Stimulated activated CD4-positive, alpha-beta T cell treated with anti-CD3 and anti-CD28 coated beads, Interleukin-4, amount 100 ng/mL, for 24 hours (primary cell): ENCODE data around the gene TRAP1.

Experiments used
- DNase-seq: peaks from one replicate; pipeline ENCODE4 v3.0.0-alpha.2; 2020

TRAP1 gene

DNA sequence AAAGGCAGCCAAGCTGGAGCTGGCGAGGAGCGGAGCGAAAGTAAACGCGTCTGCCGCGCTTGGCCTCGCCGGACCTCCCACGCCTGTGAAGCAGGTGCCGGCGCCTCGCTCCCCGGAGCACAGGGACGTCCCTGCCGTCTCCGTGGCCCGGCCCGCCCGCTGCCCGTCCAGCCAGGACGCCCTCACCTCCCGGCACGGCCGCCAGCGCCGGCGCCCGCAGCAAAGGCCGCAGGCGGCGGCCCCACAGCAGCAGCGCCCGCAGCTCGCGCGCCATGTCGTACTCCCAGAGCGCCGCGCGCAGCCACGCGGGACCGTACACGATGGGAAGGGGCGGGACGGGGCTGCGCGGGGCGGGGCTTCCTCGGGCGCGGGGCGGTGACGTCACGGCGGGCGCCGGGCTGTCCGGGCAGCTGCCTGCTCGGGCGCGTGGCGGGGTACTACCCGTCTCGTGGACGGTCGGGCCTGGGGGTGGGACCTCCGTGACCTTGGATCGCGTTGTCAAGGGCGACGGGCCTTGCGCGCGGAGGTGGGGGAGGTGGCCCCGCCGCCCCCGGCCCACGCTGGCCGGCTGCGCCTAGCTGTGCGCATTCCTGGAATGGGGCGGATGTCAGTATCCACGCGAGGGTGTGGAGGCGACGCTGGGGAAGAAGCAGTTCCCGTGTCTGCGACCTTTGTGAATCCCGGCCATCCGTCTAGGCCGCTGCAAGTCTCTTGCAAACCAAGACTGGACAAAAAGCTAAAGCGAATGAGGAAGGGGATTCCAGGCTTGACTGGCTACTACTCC is at the start of gene TRAP1:
TSS of gene TRAP1 (minus strand) at position 290 of the 784 bp plus-strand sequence. CDS start at position 274, 16 bp downstream.
- peak; percentile 90 for DNase-seq

DNA sequence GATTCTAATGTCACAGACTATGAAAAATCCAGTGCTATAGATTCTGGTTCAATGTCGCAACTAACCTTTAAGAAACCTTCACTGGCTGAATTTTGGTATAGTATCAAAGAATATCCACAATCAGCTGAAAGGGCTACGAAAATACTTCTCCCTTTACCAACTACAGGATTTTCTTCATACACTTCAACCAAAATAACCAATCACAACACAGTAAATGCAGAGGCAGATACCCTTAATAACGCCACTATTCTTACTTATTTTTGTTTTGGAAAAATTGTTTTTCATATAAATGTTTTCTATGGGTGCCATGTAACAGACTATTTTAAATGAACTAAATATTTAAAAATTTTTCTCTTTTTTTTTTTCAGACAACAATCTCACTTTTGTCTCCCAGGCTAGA is 48.9 kb upstream of the TRAP1 start:
- no peak for DNase-seq

DNA sequence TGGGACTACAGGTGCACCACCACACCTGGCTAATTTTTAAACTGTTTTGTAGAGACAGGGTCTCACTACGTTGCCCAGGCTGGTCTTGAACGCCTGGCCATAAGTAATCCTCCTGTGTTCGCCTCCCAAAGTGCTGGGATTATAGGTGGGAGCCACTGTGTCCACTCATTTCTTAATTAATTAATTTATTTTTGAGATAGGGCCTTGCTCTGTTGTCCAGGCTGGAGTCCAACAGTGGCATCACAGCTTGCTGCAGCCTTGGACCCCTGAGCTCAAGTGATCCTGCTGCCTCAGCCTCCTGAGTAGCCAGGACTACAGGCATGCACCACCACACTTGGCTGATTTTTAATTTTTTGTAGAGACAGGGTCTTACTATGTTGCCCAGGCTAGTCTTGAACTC is 47.1 kb upstream of the TRAP1 start:
- DNase-seq: no peak

DNA sequence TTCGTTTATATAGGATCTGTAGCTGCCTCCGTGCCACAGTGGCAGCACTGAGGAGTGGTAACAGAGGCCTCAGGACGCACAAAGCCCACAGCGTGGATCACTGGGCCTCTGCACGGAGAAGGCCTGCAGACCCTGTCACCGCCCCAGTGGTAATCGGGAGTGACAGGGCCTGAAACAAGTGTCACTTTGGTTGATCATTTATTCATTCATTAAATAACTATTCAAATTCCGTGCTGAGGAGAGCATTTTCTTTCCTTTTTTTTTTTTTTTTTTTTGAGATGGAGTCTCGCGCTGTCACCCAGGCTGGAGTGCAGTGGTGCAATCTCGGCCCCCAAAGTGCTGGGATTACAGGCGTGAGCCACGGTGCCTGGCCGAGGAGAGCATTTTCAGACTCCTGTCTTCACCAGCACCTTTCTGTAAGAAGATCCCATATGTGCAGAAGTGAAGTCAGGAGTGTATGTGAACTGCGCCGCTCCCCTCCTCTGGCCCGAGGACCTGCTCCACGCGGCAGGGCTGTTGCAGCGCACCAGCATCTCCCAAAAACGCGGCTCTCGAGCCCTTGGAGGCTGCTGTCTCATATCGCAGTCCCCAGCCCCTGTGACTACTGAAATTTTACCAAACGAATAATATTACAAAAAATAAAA is 44.9 kb upstream of the TRAP1 start:
- no peak for DNase-seq

DNA sequence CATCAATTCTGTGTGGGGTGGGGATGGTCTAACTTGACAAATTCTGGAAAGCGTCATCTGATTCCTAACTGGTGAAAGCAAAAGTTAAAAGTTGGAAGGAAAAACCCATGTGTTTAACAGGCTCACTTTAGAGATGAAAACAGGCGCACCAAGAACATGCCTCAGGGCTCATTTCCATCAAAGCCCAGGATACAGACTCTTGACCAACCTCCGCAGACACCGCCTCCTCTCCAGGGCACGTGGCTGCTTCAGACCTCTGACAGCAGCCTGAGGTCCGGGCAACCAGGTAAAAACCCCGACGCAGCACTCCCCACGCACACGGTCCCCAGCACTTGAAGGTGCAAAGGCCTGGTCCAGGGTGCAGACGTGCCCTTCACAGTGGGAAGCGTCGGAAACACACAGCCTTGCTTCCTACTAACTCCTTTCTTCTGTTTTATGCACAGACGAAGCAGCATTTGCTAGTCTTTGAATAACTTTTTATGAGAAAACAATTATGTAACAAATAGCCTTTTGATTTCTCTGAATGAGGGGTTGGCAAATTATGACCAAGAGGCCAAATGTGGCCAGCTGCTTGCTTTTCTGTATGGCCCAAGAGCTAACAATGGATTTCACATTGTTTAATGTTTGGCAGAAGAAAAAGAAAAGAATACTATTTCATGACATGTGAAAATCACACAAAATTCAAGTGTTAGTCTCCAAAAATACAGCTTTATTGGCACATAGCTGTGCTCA is 44.2 kb upstream of the TRAP1 start:
- no peak for DNase-seq

DNA sequence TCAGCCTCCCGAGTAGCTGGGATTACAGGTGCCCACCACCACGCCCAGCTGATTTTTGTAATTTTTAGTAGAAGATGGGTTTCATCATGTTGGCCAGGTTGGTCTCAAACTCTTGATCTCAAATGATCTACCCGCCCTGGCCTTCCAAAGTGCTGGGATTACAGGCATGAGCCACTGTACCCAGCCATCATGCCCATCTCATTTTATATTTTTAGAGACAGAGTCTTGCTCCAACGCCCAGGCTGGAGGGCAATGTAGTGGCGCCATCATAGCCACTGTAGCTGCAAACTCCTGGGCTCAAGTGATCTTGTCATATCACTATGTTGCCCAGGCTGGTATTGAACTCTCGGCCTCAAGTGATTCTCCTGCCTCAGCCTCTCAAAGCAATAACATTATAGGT is 43.2 kb upstream of the TRAP1 start:
- no peak for DNase-seq

DNA sequence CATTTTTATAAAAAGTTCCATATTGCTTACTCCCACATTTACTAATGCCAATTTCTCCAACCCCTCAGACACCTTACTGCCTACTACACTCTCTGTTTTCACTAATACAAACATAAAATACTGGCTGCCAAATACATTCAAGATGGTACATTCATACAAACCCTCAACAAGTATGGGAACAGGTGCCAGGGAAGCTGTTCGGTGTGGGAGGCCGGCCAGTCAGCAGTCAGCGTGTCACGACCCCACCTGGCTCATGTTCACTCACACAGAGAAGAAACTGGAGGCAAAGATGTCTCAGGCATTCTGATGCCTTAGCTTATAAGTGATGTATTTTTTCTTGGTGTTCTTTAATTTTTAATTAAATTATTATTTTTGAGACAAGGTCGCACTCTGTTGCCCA is 42.4 kb upstream of the TRAP1 start:
- DNase-seq: no peak

DNA sequence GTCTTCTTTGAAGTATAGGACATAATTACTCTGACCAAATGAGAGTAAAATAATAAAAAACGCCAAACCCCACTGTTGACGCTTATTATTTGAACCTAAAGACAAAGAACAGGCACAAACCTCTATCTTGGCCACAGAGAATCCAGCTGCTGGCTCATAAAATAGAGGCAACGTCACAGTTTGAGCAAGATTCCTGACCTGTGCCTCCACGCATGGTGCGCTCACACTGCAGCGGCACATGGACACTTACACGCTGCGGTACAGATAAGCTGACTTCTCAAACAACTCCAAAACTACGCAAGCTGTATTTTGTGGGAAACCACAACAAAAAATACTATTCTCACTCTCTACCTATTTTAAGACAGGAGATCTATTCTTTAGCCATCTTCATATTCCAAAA is 38.8 kb upstream of the TRAP1 start:
- no peak for DNase-seq

DNA sequence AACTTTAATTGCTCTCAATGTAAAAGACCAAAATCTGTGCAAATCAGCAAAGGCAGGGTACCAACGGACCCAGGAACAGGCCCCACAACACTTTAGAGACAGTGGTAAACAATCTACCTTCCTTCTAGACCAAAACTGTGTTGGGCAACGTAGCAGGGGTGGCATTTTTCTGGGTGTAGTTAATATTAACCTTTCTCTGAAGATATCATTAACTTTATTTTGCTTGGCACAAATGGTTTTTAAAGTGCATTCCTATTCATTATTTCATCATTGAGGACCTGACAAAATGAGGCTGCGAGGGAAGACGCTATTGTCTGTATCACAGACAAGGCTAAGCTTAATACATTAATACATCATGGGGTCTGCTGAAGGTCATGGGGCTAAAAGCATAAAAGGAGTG is 37.9 kb upstream of the TRAP1 start:
- no peak for DNase-seq

DNA sequence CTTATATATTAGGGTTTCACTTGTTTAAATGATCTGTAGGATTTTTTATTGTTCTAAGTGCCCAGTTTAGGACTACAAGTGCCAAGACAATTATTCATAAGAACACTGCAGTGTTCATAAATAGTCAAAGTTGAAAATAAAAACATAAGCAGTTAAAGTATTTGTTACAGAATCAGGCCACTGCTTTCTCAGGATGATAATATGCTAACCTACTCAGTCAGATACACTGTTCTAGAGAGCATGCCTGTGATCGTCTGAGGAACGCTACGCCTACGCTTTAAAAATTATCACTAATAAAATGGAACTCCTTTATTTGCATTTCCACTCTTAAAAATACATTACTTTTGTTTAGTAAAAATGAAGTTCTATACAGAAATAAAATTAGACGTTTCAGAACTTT is 37.4 kb upstream of the TRAP1 start:
- no peak for DNase-seq

DNA sequence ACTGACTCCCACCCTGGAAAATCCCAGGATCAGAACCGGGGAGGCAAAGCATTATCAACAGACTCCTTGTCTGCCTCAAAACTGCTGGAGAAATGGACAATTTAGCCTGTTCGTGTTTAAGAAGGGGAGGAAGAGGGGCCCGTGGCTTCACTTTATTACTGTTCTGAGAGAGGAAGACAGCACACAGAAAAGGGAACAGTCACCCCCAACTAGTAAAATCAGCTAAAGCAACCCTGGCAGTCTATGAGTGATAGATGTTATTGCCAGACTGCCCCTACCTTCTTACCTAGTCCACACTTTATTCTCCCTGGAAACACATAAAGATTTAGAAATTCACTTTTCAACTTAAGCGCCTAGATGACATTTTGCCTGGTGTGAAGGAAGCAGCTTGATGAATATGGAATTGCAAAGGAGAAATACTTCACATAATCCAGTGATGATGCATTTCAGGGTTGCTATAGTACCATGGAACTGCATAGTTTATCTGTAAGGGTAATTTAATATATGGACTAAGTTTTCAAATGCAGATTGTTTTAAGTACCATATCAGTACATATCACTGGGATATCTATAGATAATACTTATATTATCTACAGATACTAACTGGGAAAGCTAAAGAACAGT is 36.9 kb upstream of the TRAP1 start:
- no peak for DNase-seq

DNA sequence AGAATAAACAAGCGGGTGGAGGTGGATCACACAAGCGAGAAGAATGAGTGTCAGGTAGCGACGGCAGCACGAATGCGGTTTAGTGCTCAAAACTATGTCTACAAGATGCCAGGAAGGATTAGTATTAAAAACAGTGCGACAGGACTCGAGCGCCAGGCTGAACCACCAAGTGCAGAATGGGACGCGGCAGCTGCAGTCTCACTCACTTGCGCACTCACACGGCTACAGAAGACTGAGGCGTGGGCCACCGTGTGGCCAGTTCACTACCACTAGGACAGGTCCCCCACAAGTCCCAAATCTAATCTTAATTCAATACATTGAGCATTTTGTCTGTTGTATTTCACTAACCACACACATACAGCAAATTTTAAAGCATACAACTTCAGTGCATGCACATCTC is 35.7 kb upstream of the TRAP1 start:
- DNase-seq: no peak

DNA sequence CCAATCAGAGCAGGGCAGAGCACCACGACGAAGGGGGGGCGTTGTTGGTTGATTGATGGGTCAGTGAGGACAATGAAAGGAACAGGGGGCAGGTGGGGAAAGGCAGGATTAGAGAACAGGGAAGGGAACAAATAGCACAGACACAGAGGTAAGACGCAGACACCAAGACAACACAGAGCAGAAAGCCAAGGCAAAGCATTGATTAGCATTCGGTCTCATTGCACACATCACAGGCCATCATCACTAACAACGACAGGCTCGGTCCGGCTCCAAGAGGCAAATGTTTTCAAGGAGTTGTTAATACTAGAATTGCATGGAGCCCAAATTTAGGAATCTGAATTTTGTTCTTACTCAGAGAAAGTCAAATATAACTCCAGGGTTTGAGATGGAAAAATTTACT is 34.6 kb upstream of the TRAP1 start:
- DNase-seq: no peak

DNA sequence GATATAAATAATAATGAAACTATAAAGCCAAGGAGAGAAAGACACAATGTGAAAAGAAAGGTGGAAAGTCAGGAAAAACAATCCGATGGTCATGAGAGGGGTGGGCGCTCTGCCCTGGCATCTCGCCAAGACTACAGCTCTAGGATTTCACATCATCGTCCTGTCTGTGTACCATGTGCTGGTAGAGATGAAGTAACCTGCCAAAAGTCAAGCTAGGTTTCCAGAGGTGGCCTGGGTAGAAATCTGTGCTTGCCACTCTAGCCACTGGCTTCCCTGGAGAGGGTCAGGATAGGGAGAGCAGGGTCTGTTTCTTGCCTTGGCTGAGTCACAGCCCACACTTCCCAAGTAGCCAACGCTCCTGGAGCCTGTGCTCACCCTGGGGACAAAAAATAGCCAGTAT is 31.0 kb upstream of the TRAP1 start:
- DNase-seq: no peak

DNA sequence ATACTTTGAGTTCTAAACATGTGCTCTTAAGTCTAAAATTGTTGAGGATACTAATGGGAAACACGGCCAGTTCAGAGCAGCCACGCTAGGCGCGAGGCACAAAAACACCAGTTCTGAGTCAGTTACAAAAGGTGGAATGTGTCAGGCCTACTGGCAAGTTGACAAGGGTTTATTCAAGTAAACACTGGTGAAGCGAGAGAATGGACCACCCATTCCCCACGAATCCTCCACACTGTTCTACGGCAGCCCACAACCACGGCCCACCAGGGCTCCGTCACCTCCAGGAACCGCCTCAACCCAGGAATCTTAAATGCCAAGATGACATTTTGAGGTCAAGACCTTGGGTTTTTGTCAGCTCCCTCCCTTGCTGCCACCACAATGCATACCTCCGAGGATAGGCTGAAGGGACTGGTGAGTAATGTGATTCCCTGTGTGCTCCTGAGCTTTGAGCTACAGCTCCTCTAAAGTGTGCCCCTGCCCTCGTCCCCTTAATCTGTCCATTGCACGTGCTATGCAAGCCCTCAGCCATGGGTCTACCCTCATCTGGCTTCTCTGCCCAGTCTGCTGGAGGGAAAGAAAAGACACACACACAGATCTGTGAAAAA is 28.5 kb upstream of the TRAP1 start:
- no peak for DNase-seq

DNA sequence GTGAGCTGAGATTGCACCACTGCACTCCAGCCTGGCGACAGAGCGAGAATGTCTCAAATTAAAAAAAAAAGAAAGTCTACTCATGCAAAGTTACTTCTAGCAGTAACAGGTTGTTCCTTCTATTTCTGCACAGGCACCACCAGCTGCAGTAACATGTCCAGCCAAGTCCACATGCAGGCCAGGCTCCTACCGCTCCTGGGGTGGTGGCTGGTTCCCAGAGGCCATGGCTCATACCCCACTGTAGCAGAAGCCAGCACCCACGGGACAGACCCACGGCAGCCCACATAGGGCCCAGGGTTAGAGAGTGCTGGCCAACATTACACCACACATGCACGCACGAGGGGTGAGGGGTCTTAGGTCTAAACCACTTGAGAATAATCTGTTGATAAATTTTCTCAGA is 26.7 kb upstream of the TRAP1 start:
- DNase-seq: no peak

DNA sequence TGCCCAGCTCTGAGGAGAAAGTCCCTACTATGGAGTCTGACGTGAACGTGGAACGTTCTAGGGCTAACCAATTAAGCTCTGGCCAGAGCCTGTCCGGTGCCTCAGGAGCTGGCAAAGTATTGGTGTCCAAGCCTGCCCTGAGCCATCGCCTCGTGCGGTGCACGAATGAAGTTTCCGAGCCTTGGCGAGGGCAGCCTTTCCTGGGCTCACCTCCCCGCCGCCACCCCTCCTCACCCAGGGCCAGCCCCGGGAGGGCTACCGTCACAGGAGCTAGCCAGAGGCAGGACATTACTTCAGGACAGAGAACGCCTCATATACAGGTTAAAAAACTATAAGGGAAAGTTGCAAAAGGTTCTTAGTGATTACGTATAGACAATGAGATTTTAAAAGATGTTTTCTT is 23.6 kb upstream of the TRAP1 start:
- DNase-seq: no peak

DNA sequence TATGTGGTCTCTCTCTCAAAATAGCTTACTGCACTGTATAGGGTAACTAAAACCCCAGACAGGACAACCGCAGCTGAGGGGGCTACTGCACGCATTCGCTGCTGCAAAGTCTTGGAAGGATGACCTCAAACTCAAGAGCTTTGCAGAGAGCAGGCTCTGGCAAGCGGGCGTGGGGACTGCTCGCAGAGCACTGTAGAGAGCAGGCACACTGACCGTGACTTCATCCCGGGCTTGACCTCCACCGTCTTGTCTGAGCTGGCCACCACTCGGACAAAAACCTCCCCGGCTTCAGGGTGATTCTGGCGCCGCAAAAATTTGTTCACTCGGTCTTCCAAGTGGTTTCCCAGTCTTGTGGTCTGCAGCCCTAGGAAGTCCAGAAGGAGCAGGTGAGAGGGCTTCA is 22.9 kb upstream of the TRAP1 start:
- no peak for DNase-seq

DNA sequence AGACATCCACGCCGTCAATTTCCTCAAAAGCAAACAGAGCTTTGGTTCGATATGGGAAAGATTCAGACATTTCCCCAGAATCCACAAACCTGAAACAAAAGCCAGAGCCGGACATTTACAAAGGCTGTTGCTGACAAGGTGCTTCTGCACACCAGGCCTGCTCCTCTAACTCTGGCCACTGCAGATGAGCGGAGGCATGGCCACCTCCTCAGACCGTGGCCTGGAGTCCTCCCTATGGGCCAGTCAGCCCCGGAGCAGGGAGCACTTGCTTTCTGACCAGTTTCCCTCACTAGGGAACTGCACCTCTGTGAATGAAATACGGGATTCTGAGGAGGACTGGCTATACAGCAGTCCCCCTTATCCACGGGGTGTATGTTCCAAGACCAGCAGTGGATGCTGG is 22.3 kb upstream of the TRAP1 start:
- DNase-seq: no peak

DNA sequence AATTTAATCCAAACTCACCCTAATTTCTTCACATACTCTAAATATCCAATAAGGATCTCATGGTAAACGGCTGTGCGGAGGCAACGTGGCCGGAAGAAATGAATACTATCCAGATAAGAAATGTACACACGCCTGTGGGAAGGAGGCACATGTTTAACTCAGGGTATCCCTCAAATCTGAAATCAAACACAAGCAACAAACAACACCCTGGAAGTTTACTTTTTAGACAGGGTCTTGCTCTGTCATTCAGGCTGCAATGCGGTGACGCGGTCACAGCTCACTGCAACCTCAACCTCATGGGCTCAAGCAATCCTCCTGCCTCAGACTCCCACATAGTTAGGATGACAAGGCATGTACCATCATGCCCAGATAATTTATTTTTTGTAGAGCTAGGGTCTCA is 21.2 kb upstream of the TRAP1 start:
- DNase-seq: no peak

DNA sequence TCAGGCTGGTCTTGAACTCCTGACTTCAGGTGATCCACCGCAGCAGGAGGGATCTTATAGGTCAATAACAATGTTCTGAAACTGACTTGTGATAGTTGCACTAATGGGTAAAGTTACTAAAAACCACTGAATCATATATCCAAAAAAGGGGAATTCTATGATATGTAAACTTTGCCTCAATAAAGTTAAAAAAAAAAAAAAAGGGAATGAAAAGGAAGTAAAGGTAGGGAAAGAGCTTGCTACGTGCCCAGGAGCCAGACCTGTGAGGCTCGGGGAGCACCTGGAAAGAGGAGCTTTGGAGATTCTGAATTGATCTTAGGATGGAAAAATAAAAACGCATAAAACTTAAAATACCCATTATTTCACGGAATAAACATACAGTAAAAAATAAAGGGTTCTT is 20.8 kb upstream of the TRAP1 start:
- DNase-seq: no peak

DNA sequence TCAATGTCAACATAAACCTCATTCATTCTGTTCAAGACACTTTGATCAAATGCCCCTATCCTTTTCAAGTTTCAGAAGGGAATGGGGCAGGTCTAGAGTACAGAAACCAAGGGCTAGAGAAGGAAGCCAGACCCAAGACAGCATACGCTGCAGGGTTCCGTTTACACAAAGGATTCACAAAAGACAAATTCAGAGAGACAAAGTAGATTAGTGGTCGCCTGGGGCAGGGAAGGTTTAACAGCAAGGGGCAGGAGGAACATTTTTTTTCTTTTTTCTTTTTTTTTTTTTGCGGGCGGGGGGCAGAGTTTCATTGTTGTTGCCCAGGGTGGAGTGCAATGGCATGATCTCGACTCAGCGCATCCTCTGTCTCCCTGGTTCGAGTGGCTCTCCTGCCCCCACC is 19.9 kb upstream of the TRAP1 start:
- DNase-seq: no peak

DNA sequence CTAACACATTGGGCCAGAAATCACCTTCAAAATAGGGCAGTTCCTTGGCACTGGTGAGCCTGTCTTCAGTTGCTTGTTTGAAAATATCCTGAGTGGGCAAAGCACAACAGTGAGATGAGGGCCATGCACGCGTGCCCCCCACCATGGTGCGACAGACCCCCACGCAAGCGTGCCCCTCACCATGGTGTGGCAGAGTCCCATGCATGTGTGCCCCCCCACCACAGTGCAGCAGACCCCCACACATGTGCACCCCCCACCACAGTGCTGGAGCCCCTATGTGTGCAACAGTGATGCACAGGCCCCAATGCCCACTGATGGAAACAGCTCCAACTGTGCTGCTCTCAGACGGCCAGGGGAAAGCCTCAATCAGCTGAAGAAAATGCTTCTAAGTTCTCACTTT is 18.8 kb upstream of the TRAP1 start:
- no peak for DNase-seq
